Measurements from ENCODE around the gene ARHGAP18.

The ARHGAP18 gene

DNA sequence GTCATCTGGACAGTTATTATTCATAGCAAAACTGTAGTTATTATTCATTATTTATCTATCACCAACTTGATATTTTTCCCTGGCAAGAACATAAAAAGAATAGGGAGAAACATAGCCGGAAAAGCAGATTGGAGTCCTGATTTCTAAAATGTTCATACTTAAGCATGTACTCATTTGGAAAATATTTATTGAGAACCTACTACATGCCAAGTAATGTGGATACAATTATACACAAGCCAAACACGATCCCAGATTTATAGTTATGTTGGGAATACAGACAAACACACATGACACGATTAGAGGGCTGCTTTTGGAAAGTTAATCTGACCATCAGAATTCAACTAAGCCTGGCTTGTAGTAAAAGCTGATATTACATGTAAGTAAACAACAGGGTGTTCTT is 30.7 kb downstream of the ARHGAP18 start:
- no peaks in the 10 kb centered on the region for H3K9me2 ChIP-seq (replicated peaks; ENCODE audit: insufficient read depth, low read length)
- no peaks in the 10 kb centered on the region for H3K27me3 ChIP-seq (ENCODE audit: low read length)
- no peak overlapping the region for H3K27ac ChIP-seq (ENCODE audit: low read depth, low read length)
- no peaks in the 10 kb centered on the region for H3K79me2 ChIP-seq (ENCODE audit: insufficient read depth, low read length)
- no peak for TF ChIP-seq CTCF (IDR thresholded peaks at IDR 0.05; ENCODE audit: insufficient read depth, low read length, poor library complexity, severe bottlenecking)
- no peak for TF ChIP-seq EZH2phosphoT487 (conservative IDR thresholded peaks at IDR 0.05; ENCODE audit: low read length)
- no peaks in the 10 kb centered on the region for H4K20me1 ChIP-seq (ENCODE audit: low read depth, low read length)
- no peak overlapping the region for H3K9ac ChIP-seq (ENCODE audit: low read length)
- H3K4me3 ChIP-seq (ENCODE audit: insufficient read depth, low read length, poor library complexity, severe bottlenecking) = no peak overlapping the region
- no peaks in the 10 kb centered on the region for H3K9me3 ChIP-seq (ENCODE audit: insufficient read depth, low read length)
- H3F3A ChIP-seq (ENCODE audit: insufficient read depth) = no peaks in the 10 kb centered on the region
- H2AFZ ChIP-seq (ENCODE audit: low read depth, low read length, severe bottlenecking) = no peak overlapping the region
- H3K4me2 ChIP-seq (ENCODE audit: low read depth, low read length, poor library complexity, severe bottlenecking) = no peak overlapping the region
- H3K36me3 ChIP-seq (ENCODE audit: low read length) = no peaks in the 10 kb centered on the region

DNA sequence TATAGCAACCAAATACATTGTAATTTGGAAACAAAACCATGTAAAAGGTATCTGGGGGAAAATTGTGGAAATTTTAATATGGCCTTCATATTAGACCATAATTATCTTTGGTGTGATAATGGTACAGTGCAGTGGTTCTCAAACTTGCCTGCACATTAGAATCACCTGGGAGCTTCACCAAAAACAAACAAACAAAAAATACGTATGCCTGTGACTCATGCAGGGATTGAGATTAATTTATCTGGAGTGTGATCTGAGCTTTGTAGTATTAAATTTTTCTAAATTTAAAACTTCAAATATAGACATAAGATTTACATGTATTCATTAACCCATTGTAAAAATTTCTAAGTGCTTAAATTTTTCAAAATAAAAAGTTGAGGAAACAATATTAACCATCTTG is 31.5 kb downstream of the ARHGAP18 start:
- no peak overlapping the region for H3K27ac ChIP-seq (ENCODE audit: low read depth, low read length)
- no peaks in the 10 kb centered on the region for H3F3A ChIP-seq (ENCODE audit: insufficient read depth)
- H3K79me2 ChIP-seq (ENCODE audit: insufficient read depth, low read length) = no peaks in the 10 kb centered on the region

DNA sequence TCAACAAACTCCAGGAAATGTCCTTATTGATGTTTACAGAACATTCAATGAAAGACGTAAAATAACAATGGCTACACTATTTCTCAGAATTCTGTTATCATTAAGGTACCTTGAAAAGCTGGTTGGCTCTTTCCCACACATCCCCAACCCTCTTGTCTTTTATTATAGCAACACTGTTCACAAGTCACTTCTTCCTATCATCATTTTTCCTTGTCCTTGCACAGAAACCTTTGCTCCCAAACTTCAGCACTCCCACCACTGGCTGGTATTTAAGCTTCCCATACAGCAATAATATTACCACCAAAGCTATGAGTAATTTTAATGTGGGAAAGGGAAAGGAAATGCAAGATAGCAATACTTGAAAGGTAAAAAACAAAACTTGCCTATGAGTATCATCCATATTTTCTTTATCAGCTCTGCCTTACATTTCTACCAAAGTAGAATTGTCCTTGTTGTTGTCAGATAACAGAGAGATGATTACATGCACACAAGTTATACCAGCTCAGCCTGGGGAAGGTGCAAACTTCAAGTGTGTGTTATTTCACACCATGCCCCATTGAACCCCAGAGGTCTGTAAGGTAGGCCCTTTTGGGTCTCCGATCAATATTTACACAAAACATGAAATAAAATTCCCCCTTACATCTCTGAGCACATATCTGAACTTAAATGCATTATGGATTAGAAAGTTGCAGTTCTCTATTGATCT is 32.2 kb downstream of the ARHGAP18 start:
- no peaks in the 10 kb centered on the region for H3K79me2 ChIP-seq (ENCODE audit: insufficient read depth, low read length)
- H3F3A ChIP-seq (ENCODE audit: insufficient read depth) = no peaks in the 10 kb centered on the region

More for the DNA sequence above, 31.5 kb downstream of the ARHGAP18 start:
- no peaks in the 10 kb centered on the region for H3K36me3 ChIP-seq (ENCODE audit: low read length)
- H3K27me3 ChIP-seq (ENCODE audit: low read length) = no peaks in the 10 kb centered on the region
- H3K4me2 ChIP-seq (ENCODE audit: low read depth, low read length, poor library complexity, severe bottlenecking) = no peak overlapping the region
- H4K20me1 ChIP-seq (ENCODE audit: low read depth, low read length) = no peaks in the 10 kb centered on the region
- no peak for TF ChIP-seq EZH2phosphoT487 (conservative IDR thresholded peaks at IDR 0.05; ENCODE audit: low read length)
- TF ChIP-seq CTCF (IDR thresholded peaks at IDR 0.05; ENCODE audit: insufficient read depth, low read length, poor library complexity, severe bottlenecking) = no peak
- H2AFZ ChIP-seq (ENCODE audit: low read depth, low read length, severe bottlenecking) = no peak overlapping the region
- no peak overlapping the region for H3K4me3 ChIP-seq (ENCODE audit: insufficient read depth, low read length, poor library complexity, severe bottlenecking)
- H3K9me3 ChIP-seq (ENCODE audit: insufficient read depth, low read length) = no peaks in the 10 kb centered on the region
- H3K9ac ChIP-seq (ENCODE audit: low read length) = no peak overlapping the region
- no peaks in the 10 kb centered on the region for H3K9me2 ChIP-seq (replicated peaks; ENCODE audit: insufficient read depth, low read length)

More for the DNA sequence above, 32.2 kb downstream of the ARHGAP18 start:
- Histone ChIP-seq H4K20me1 (ENCODE audit: low read depth, low read length) (no peaks in the 10 kb centered on the region), H3K9me3 (ENCODE audit: insufficient read depth, low read length) (no peaks in the 10 kb centered on the region), H2AFZ (ENCODE audit: low read depth, low read length, severe bottlenecking) (no peak overlapping the region), H3K4me3 (ENCODE audit: insufficient read depth, low read length, poor library complexity, severe bottlenecking) (no peak overlapping the region), H3K27me3 (ENCODE audit: low read length) (no peaks in the 10 kb centered on the region), H3K27ac (ENCODE audit: low read depth, low read length) (no peak overlapping the region), H3K4me2 (ENCODE audit: low read depth, low read length, poor library complexity, severe bottlenecking) (no peak overlapping the region), H3K9me2 (replicated peaks; ENCODE audit: insufficient read depth, low read length) (no peaks in the 10 kb centered on the region), H3K36me3 (ENCODE audit: low read length) (no peaks in the 10 kb centered on the region), H3K9ac (ENCODE audit: low read length) (no peak overlapping the region)
- TF ChIP-seq EZH2phosphoT487 (conservative IDR thresholded peaks at IDR 0.05; ENCODE audit: low read length) (no peak), CTCF (IDR thresholded peaks at IDR 0.05; ENCODE audit: insufficient read depth, low read length, poor library complexity, severe bottlenecking) (no peak)

Data from SU-DHL-6 (cell line).